GM13977 (cell line): ENCODE measurements around the gene HDAC11.

Source experiments
- DNase-seq: peaks from one replicate; pipeline ENCODE4 v3.0.0; 2012; ENCODE audit warnings: low spot score
- CTCF ChIP-seq: IDR thresholded peaks from 2 replicates; pipeline ENCODE4 v1.5.1; 2012; ENCODE audit warnings: mild to moderate bottlenecking, control low read depth; ENCODE audit not compliant: insufficient read depth; ENCODE audit errors: extremely low read depth, missing control alignments
- in situ Hi-C: fragments of 300-500 bp; cut with MboI; formaldehyde crosslinking; loops from one replicate; pipeline ENCODE4 v1.12.0; 2022; ENCODE audit warnings: low sequenced_read_pairs, low pct_unique_long_range_greater_than_20kb, mixed read lengths, inconsistent platforms; ENCODE audit not compliant: unreplicated experiment

Gene HDAC11

GRCh38 chr3:13507570-13508339 lies 27.6 kb downstream of the HDAC11 start:
- TF ChIP-seq CTCF, result no peak
- in situ Hi-C loops, result no loop called here

GRCh38 chr3:13508496-13508895 lies 28.4 kb downstream of the HDAC11 start:
- no peak for DNase-seq
- TF ChIP-seq CTCF, result no peak
- in situ Hi-C loops, result no loop called here

More at GRCh38 chr3:13507570-13508339, 27.6 kb downstream of the HDAC11 start:
- no peak for DNase-seq

- in situ Hi-C loops, result no loop called here
- no peak for TF ChIP-seq CTCF
- DNase-seq, result no peak
Measured at GRCh38 chr3:13509059-13509815, 29.1 kb downstream of the HDAC11 start.

- no peak for TF ChIP-seq CTCF
- in situ Hi-C loops, result no loop called here
- no peak for DNase-seq
Measured at GRCh38 chr3:13509816-13510192, 29.7 kb downstream of the HDAC11 start.

GRCh38 chr3:13512451-13512850 lies 32.3 kb downstream of the HDAC11 start:
- in situ Hi-C loops, result no loop called here
- DNase-seq, result no peak
- no peak for TF ChIP-seq CTCF

GRCh38 chr3:13513051-13513912 lies 33.2 kb downstream of the HDAC11 start:
- no peak for TF ChIP-seq CTCF
- no peak for DNase-seq
- in situ Hi-C loops, result no loop called here
